Caco-2 (cell line): ENCODE data around the gene NCOR2. TPM values are rescaled to one million over a fixed set of nuclear protein-coding genes. Genes with fewer than 3 reads are reported as not detected.

Experiments used
- BruUV-seq: library from RNA; stranded (reverse); fragments of 400-500 nt; replicated peaks from 2 replicates; lab custom pipeline; 2021; lab: Mats Ljungman, UMichigan
- CTCF ChIA-PET: fragments of 300-600 bp; sonication (Branson Sonifier 250); formaldehyde crosslinking; loops from one replicate; lab custom pipeline; 2022; ENCODE audit warnings: antibody characterized with exemption; lab: Charles Lee
- POLR2A ChIA-PET: fragments of 300-600 bp; sonication (Branson Sonifier 250); formaldehyde crosslinking; loops from one replicate; lab custom pipeline; 2022; ENCODE audit warnings: antibody characterized with exemption; lab: Charles Lee
- DNase-seq, 2 experiments: peaks; one replicate each; pipeline versions ENCODE4 v3.0.0 to v3.0.0-alpha.2; 2020 to 2022
- H3K27me3 ChIP-seq: replicated peaks from 2 replicates; pipeline ENCODE4 v1.6.0; 2011; ENCODE audit warnings: low read length; ENCODE audit not compliant: control insufficient read depth, insufficient read depth
- H3K36me3 ChIP-seq: 2 replicates; pipeline ENCODE4 v1.5.1; 2011; ENCODE audit warnings: low read length; ENCODE audit not compliant: control insufficient read depth, insufficient read depth
- H3K4me1 ChIP-seq: fragments of 250-450 bp; sonication (Bioruptor Pico); 2 replicates; pipeline ENCODE4 v1.5.1; 2020; ENCODE audit warnings: mild to moderate bottlenecking
- H3K4me3 ChIP-seq: 2 replicates; pipeline ENCODE4 v1.5.1; 2011; ENCODE audit warnings: low read depth, mild to moderate bottlenecking, control low read depth, low read length
- H3K9me3 ChIP-seq: fragments of 250-450 bp; sonication (Bioruptor Pico); 2 replicates; pipeline ENCODE4 v1.5.1; 2020; ENCODE audit warnings: mild to moderate bottlenecking, moderate library complexity
- H3K27ac Mint-ChIP-seq: one replicate; pipeline ENCODE4 v1.8.0; 2022; ENCODE audit warnings: mixed read lengths; ENCODE audit not compliant: unreplicated experiment
- H3K27me3 Mint-ChIP-seq: one replicate; pipeline ENCODE4 v1.8.0; 2022; ENCODE audit warnings: mixed read lengths; ENCODE audit not compliant: insufficient read depth, unreplicated experiment
- H3K36me3 Mint-ChIP-seq: one replicate; pipeline ENCODE4 v1.8.0; 2022; ENCODE audit warnings: mild to moderate bottlenecking, mixed read lengths; ENCODE audit not compliant: insufficient read depth, unreplicated experiment
- H3K4me1 Mint-ChIP-seq: one replicate; pipeline ENCODE4 v1.8.0; 2022; ENCODE audit warnings: low read depth, mixed read lengths; ENCODE audit not compliant: unreplicated experiment
- H3K4me3 Mint-ChIP-seq: one replicate; pipeline ENCODE4 v1.8.0; 2022; ENCODE audit warnings: mild to moderate bottlenecking, moderate library complexity, mixed read lengths; ENCODE audit not compliant: unreplicated experiment
- H3K9me3 Mint-ChIP-seq: one replicate; pipeline ENCODE4 v1.8.0; 2022; ENCODE audit warnings: mixed read lengths; ENCODE audit not compliant: unreplicated experiment
- CTCF ChIP-seq, 2 experiments: fragments of 200-600 bp in 1 of 2; IDR thresholded peaks; 1 replicate in 1 of 2; 2 replicates in 1 of 2; pipeline versions ENCODE4 v1.5.1 to v1.8.0; 2011 to 2022; ENCODE audit warnings: antibody characterized with exemption in 1 of 2, control low read depth in 1 of 2, inconsistent platforms in 1 of 2, low read depth in 1 of 2, low read length in 1 of 2, mild to moderate bottlenecking in 1 of 2, moderate library complexity in 1 of 2; ENCODE audit not compliant: insufficient read depth in 1 of 2, severe bottlenecking in 1 of 2, unreplicated experiment in 1 of 2
- intact Hi-C: fragments of 100-400 bp; cut with micrococcal nuclease; formaldehyde crosslinking; loops from one replicate; pipeline ENCODE4 v1.10.0; 2022; ENCODE audit not compliant: unreplicated experiment
- total RNA-seq: library from RNA; stranded (reverse); gene quantifications from 2 replicates; pipeline ENCODE4 v1.2.3, GENCODE V29; 2022

The NCOR2 gene
- total RNA-seq, 1 experiment from 2014 or later, result 250 TPM

- Mint-ChIP-seq H3K36me3 (peaks cover 36% of the 10 kb centered on the region), H3K27ac (no peak overlapping the region), H3K4me1 (peaks cover 9% of the 10 kb centered on the region), H3K4me3 (no peak overlapping the region), H3K9me3 (no peaks in the 10 kb centered on the region), H3K27me3 (no peaks in the 10 kb centered on the region)
- Histone ChIP-seq H3K9me3 (no peaks in the 10 kb centered on the region), H3K4me1 (no peaks in the 10 kb centered on the region), H3K4me3 (no peak overlapping the region), H3K36me3 (peaks cover 3% of the 10 kb centered on the region), H3K27me3 (no peaks in the 10 kb centered on the region)
- intact Hi-C loops, result no loop called here
- no peak for DNase-seq
- POLR2A ChIA-PET, result no interaction called here
- CTCF ChIA-PET, result no interaction called here
- no TSS peak for BruUV-seq
- no peak for TF ChIP-seq CTCF (IDR thresholded peaks at IDR 0.05; ENCODE audit: insufficient read depth in 1 of 2, low read depth in 1 of 2, low read length in 1 of 2, severe bottlenecking in 1 of 2, unreplicated experiment in 1 of 2)
Measured at GRCh38 chr12:124532331-124532750, 35.1 kb downstream of the NCOR2 start.

GRCh38 chr12:124531906-124532305, 35.5 kb downstream of the NCOR2 start:
- CTCF ChIA-PET, result no interaction called here
- Mint-ChIP-seq H3K27me3 (no peaks in the 10 kb centered on the region), H3K9me3 (no peaks in the 10 kb centered on the region), H3K36me3 (peaks cover 36% of the 10 kb centered on the region), H3K27ac (no peak overlapping the region), H3K4me1 (peaks cover 9% of the 10 kb centered on the region), H3K4me3 (no peak overlapping the region)
- no peak for DNase-seq
- no peak for TF ChIP-seq CTCF (IDR thresholded peaks at IDR 0.05; ENCODE audit: insufficient read depth in 1 of 2, low read depth in 1 of 2, low read length in 1 of 2, severe bottlenecking in 1 of 2, unreplicated experiment in 1 of 2)
- H3K9me3 ChIP-seq, result no peaks in the 10 kb centered on the region
- no peak overlapping the region for H3K4me3 ChIP-seq
- POLR2A ChIA-PET, result no interaction called here
- H3K36me3 ChIP-seq, result peaks cover 3% of the 10 kb centered on the region
- no TSS peak for BruUV-seq
- H3K4me1 ChIP-seq, result no peaks in the 10 kb centered on the region
- intact Hi-C loops, result no loop called here
- H3K27me3 ChIP-seq, result no peaks in the 10 kb centered on the region

GRCh38 chr12:124531281-124531745, 36.1 kb downstream of the NCOR2 start:
- POLR2A ChIA-PET, result no interaction called here
- no peak overlapping the region for H3K4me3 Mint-ChIP-seq

More at GRCh38 chr12:124531281-124531745, 36.1 kb downstream of the NCOR2 start:
- H3K9me3 Mint-ChIP-seq, result no peaks in the 10 kb centered on the region
- peaks cover 3% of the 10 kb centered on the region for H3K36me3 ChIP-seq
- H3K4me1 ChIP-seq, result no peaks in the 10 kb centered on the region
- no peak for DNase-seq
- intact Hi-C loops, result no loop called here
- no peak overlapping the region for H3K4me3 ChIP-seq
- no peak overlapping the region for H3K27ac Mint-ChIP-seq
- no TSS peak for BruUV-seq
- H3K4me1 Mint-ChIP-seq, result peaks cover 9% of the 10 kb centered on the region
- no peaks in the 10 kb centered on the region for H3K27me3 ChIP-seq
- peaks cover 36% of the 10 kb centered on the region for H3K36me3 Mint-ChIP-seq
- CTCF ChIA-PET, result no interaction called here
- no peaks in the 10 kb centered on the region for H3K27me3 Mint-ChIP-seq
- no peaks in the 10 kb centered on the region for H3K9me3 ChIP-seq
- TF ChIP-seq CTCF (IDR thresholded peaks at IDR 0.05; ENCODE audit: insufficient read depth in 1 of 2, low read depth in 1 of 2, low read length in 1 of 2, severe bottlenecking in 1 of 2, unreplicated experiment in 1 of 2), result no peak
